Measurements from ENCODE around the gene COL19A1. TPM values are rescaled to one million over a fixed set of nuclear protein-coding genes. Genes with fewer than 3 reads are reported as not detected.
A peak's percentile ranks its signal among the peaks of the same experiment; 100 is the strongest.

The COL19A1 gene
- polyA plus RNA-seq, 1 donor from 2014 or later: 5.3 TPM

- Mint-ChIP-seq H3K4me1 (peaks cover 0 to 1% (median 0%) of the 10 kb centered on the region in 3 donors), H3K9me3 (no peaks in the 10 kb centered on the region), H3K27me3 (no peaks in the 10 kb centered on the region), H3K4me3 (no peak overlapping the region), H3K27ac (no peak overlapping the region), H3K36me3 (peaks cover 17% of the 10 kb centered on the region)
Measured at GRCh38 chr6:70135219-70136160, 269.1 kb downstream of the COL19A1 start.

GRCh38 chr6:70136996-70137395 is 270.6 kb downstream of the COL19A1 start:
- Mint-ChIP-seq H3K4me3 (no peak overlapping the region), H3K36me3 (peaks cover 19% of the 10 kb centered on the region), H3K27ac (no peak overlapping the region), H3K9me3 (no peaks in the 10 kb centered on the region), H3K27me3 (no peaks in the 10 kb centered on the region), H3K4me1 (peaks cover 0 to 1% (median 0%) of the 10 kb centered on the region in 3 donors)

GRCh38 chr6:70140496-70140895 is 274.1 kb downstream of the COL19A1 start:
- Mint-ChIP-seq H3K36me3 (peaks cover 32% of the 10 kb centered on the region), H3K4me3 (no peak overlapping the region), H3K4me1 (peaks cover 0 to 1% (median 0%) of the 10 kb centered on the region in 3 donors), H3K9me3 (no peaks in the 10 kb centered on the region), H3K27ac (no peak overlapping the region), H3K27me3 (no peaks in the 10 kb centered on the region)

GRCh38 chr6:70142034-70142433 is 275.7 kb downstream of the COL19A1 start:
- Mint-ChIP-seq H3K9me3 (no peaks in the 10 kb centered on the region), H3K4me3 (no peak overlapping the region), H3K36me3 (peaks cover 34% of the 10 kb centered on the region)

GRCh38 chr6:70145178-70145577 is 278.8 kb downstream of the COL19A1 start:
- Mint-ChIP-seq H3K27me3 (no peaks in the 10 kb centered on the region), H3K36me3 (peaks cover 23% of the 10 kb centered on the region), H3K4me3 (no peak overlapping the region)

More at GRCh38 chr6:70142034-70142433, 275.7 kb downstream of the COL19A1 start:
- Mint-ChIP-seq H3K27ac (no peak overlapping the region), H3K4me1 (peaks cover 0 to 1% (median 0%) of the 10 kb centered on the region in 3 donors), H3K27me3 (no peaks in the 10 kb centered on the region)

GRCh38 chr6:70149209-70149788 is 282.9 kb downstream of the COL19A1 start:
- Mint-ChIP-seq H3K4me3 (no peak overlapping the region), H3K27ac (no peak overlapping the region), H3K36me3 (peaks cover 18% of the 10 kb centered on the region), H3K9me3 (peaks cover 0 to 7% (median 1%) of the 10 kb centered on the region in 3 donors), H3K4me1 (no peaks in the 10 kb centered on the region), H3K27me3 (no peaks in the 10 kb centered on the region)

More at GRCh38 chr6:70145178-70145577, 278.8 kb downstream of the COL19A1 start:
- no peaks in the 10 kb centered on the region for H3K4me1 Mint-ChIP-seq
- H3K27ac Mint-ChIP-seq: no peak overlapping the region
- H3K9me3 Mint-ChIP-seq: no peaks in the 10 kb centered on the region

GRCh38 chr6:70150521-70150920 is 284.2 kb downstream of the COL19A1 start:
- Mint-ChIP-seq H3K9me3 (peaks cover 0 to 7% (median 1%) of the 10 kb centered on the region in 3 donors), H3K36me3 (peaks cover 16% of the 10 kb centered on the region)

GRCh38 chr6:70151616-70152015 is 285.3 kb downstream of the COL19A1 start:
- Mint-ChIP-seq H3K27me3 (no peaks in the 10 kb centered on the region), H3K9me3 (peaks cover 0 to 7% (median 1%) of the 10 kb centered on the region in 3 donors), H3K4me1 (no peaks in the 10 kb centered on the region), H3K36me3 (peaks cover 16% of the 10 kb centered on the region), H3K4me3 (no peak overlapping the region), H3K27ac (no peak overlapping the region)

More at GRCh38 chr6:70150521-70150920, 284.2 kb downstream of the COL19A1 start:
- no peak overlapping the region for H3K27ac Mint-ChIP-seq
- H3K4me3 Mint-ChIP-seq: no peak overlapping the region
- H3K27me3 Mint-ChIP-seq: no peaks in the 10 kb centered on the region
- no peaks in the 10 kb centered on the region for H3K4me1 Mint-ChIP-seq

- Mint-ChIP-seq H3K27ac (peak overlapping the region in 1 of 3 donors; percentile 10), H3K27me3 (no peaks in the 10 kb centered on the region), H3K9me3 (peaks cover 0 to 7% (median 1%) of the 10 kb centered on the region in 3 donors), H3K4me1 (no peaks in the 10 kb centered on the region), H3K4me3 (no peak overlapping the region), H3K36me3 (peaks cover 14% of the 10 kb centered on the region)
Measured at GRCh38 chr6:70152786-70153185, 286.4 kb downstream of the COL19A1 start.

- H3K27ac Mint-ChIP-seq: no peak overlapping the region
- no peaks in the 10 kb centered on the region for H3K27me3 Mint-ChIP-seq
- H3K4me1 Mint-ChIP-seq: no peaks in the 10 kb centered on the region
- H3K36me3 Mint-ChIP-seq: peaks cover 24% of the 10 kb centered on the region
- H3K9me3 Mint-ChIP-seq: peaks cover 0 to 7% (median 1%) of the 10 kb centered on the region in 3 donors
- no peak overlapping the region for H3K4me3 Mint-ChIP-seq
Measured at GRCh38 chr6:70157086-70157485, 290.7 kb downstream of the COL19A1 start.

GRCh38 chr6:70160276-70160675 is 293.9 kb downstream of the COL19A1 start:
- peaks cover 0 to 4% (median 3%) of the 10 kb centered on the region in 3 donors for H3K9me3 Mint-ChIP-seq
- H3K4me3 Mint-ChIP-seq: no peak overlapping the region
- peaks cover 22% of the 10 kb centered on the region for H3K36me3 Mint-ChIP-seq
- no peaks in the 10 kb centered on the region for H3K27me3 Mint-ChIP-seq
- no peak overlapping the region for H3K27ac Mint-ChIP-seq
- H3K4me1 Mint-ChIP-seq: no peaks in the 10 kb centered on the region

- H3K36me3 Mint-ChIP-seq: peaks cover 25% of the 10 kb centered on the region
- no peak overlapping the region for H3K4me3 Mint-ChIP-seq
- H3K4me1 Mint-ChIP-seq: peaks cover 0 to 3% (median 0%) of the 10 kb centered on the region in 3 donors
- H3K27ac Mint-ChIP-seq: no peak overlapping the region
- H3K9me3 Mint-ChIP-seq: peaks cover 0 to 4% (median 3%) of the 10 kb centered on the region in 3 donors
- H3K27me3 Mint-ChIP-seq: no peaks in the 10 kb centered on the region
Measured at GRCh38 chr6:70162972-70163371, 296.6 kb downstream of the COL19A1 start.

- Mint-ChIP-seq H3K4me3 (no peak overlapping the region), H3K9me3 (peaks cover 0 to 4% (median 3%) of the 10 kb centered on the region in 3 donors), H3K4me1 (peaks cover 0 to 3% (median 0%) of the 10 kb centered on the region in 3 donors), H3K27ac (no peak overlapping the region), H3K27me3 (no peaks in the 10 kb centered on the region), H3K36me3 (peaks cover 25% of the 10 kb centered on the region)
Measured at GRCh38 chr6:70163795-70164194, 297.4 kb downstream of the COL19A1 start.

- peaks cover 28% of the 10 kb centered on the region for H3K36me3 Mint-ChIP-seq
- H3K4me3 Mint-ChIP-seq: no peak overlapping the region
- no peaks in the 10 kb centered on the region for H3K27me3 Mint-ChIP-seq
Measured at GRCh38 chr6:70164556-70164955, 298.2 kb downstream of the COL19A1 start.

More at GRCh38 chr6:70164556-70164955, 298.2 kb downstream of the COL19A1 start:
- Mint-ChIP-seq H3K4me1 (peaks cover 0 to 3% (median 0%) of the 10 kb centered on the region in 3 donors), H3K27ac (no peak overlapping the region), H3K9me3 (peaks cover 0 to 4% (median 3%) of the 10 kb centered on the region in 3 donors)
